Measurements from ENCODE around the gene CHST3.

DNA sequence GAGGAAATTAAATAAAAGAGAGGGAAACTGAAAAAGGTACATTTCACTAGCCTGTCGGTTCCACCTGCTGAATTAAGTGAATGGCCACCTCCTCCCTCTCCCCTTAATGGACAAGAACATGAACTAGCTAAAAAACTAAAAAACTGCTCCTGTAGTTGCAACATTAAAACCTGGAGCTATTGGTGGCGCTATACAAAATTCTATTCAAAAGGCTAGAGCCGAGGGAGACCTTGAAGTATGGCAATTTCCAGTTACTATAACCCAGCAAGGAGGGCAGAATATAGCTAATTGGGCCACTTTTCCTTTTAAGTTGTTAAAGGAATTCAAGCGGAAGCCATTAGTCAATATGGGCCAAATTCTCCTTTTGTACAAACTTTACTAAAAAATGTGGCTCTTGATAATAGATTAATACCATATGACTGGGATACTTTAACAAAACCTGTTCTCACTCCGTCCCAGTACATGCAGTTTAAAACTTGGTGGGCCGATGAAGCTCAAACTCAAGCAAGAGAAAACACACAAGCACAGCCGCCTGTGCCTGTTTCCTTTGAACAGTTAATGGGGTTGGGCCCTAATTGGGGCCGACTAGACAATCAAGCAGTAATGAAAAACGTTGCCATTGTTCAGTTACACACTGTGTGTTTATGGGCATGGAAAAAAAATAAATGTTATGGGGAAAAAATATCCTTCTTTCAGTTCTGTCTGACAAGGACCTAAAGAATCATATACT, 6.5 kb upstream of the CHST3 start:
- TF ChIP-seq CTCF (IDR thresholded peaks at IDR 0.05) (no peak), POLR2A (IDR thresholded peaks at IDR 0.05) (no peak)
